HCT116 (cell line): Measurements from ENCODE around the gene GOLGA8Q. TPM values are rescaled to one million over a fixed set of nuclear protein-coding genes. Genes with fewer than 3 reads are reported as not detected.
"Not testable (repeated sequence)": the region's sequence is repeated elsewhere in the genome, so short reads cannot be mapped to it uniquely, and the experiment has no call there.

Source experiments
- ATAC-seq: fragments of 200-7000 bp; cut with Tn5 transposase; 2 replicates; pipeline ENCODE4 v1.9.1; 2020; ENCODE audit warnings: mild to moderate bottlenecking, moderate library complexity
- BruUV-seq: library from RNA; stranded (reverse); fragments of 400-500 nt; replicated peaks from 2 replicates; lab custom pipeline; 2021; lab: Mats Ljungman, UMichigan
- CTCF ChIA-PET: fragments of 300-600 bp; sonication (Branson Sonifier 250); formaldehyde crosslinking; loops from one replicate; lab custom pipeline; 2021; ENCODE audit warnings: antibody characterized with exemption; lab: Charles Lee
- POLR2A ChIA-PET: fragments of 300-600, 350-600 bp; sonication (Branson Sonifier 250); formaldehyde crosslinking; loops from one replicate; lab custom pipeline; 2021; ENCODE audit warnings: antibody characterized with exemption; lab: Charles Lee
- RAD21 ChIA-PET, 2 experiments: fragments of 300-600 bp; sonication (Branson Sonifier 250); formaldehyde crosslinking; loops; one replicate each; lab custom pipeline; 2023; ENCODE audit warnings: low total read pairs in 2 of 2; ENCODE audit not compliant: uncharacterized antibody in 2 of 2, unreplicated experiment in 2 of 2, low non-redundant PET in 1 of 2; lab: Charles Lee
- DNase-seq: peaks from one replicate; pipeline ENCODE4 v3.0.0-alpha.2; 2010; ENCODE audit warnings: low read depth, low spot score
- H2AFZ ChIP-seq: fragments of 200-600 bp; shearing (Covaris generic), sonication (generic); 2 replicates; pipeline ENCODE4 v1.6.1; 2017; ENCODE audit warnings: low read depth, mixed run types, mixed read lengths, antibody characterized with exemption, low read length; ENCODE audit not compliant: poor library complexity, severe bottlenecking
- H3K27ac ChIP-seq: 2 replicates; pipeline ENCODE4 v1.5.1; 2012; ENCODE audit warnings: low read depth, low read length
- H3K27me3 ChIP-seq: fragments of 200-600 bp; sonication (generic); 2 replicates; pipeline ENCODE4 v1.6.1; 2016; ENCODE audit warnings: mixed run types, low read length, mixed read lengths; ENCODE audit not compliant: insufficient read depth
- H3K36me3 ChIP-seq, 2 experiments: fragments of 200-500 bp in 1 of 2; fragments of 200-600 bp in 1 of 2; sonication (Bioruptor generic) in 1 of 2; sonication (generic) in 1 of 2; 2 replicates each; pipeline versions ENCODE4 v1.5.1 to v1.6.1; 2014 to 2016; ENCODE audit warnings: low read length in 2 of 2, inconsistent platforms in 1 of 2, mixed read lengths in 1 of 2, mixed run types in 1 of 2; ENCODE audit not compliant: insufficient read depth in 2 of 2, control insufficient read depth in 1 of 2
- H3K4me1 ChIP-seq, 2 experiments: fragments of 200-600 bp in 1 of 2; sonication (generic) in 1 of 2; 2 replicates each; pipeline versions ENCODE4 v1.5.1 to v1.6.1; 2012 to 2017; ENCODE audit warnings: low read length in 2 of 2, inconsistent platforms in 1 of 2, mild to moderate bottlenecking in 1 of 2, mixed read lengths in 1 of 2, mixed run types in 1 of 2, moderate library complexity in 1 of 2; ENCODE audit not compliant: insufficient read depth in 2 of 2, control insufficient read depth in 1 of 2
- H3K4me2 ChIP-seq: fragments of 200-600 bp; sonication (generic); 2 replicates; pipeline ENCODE4 v1.6.1; 2017; ENCODE audit warnings: mixed run types, low read length, mixed read lengths
- H3K4me3 ChIP-seq, 2 experiments: fragments of 200-600 bp in 1 of 2; sonication (generic) in 1 of 2; replicated peaks in 1 of 2; 2 replicates each; pipeline ENCODE4 v1.5.1; 2011 to 2016; ENCODE audit warnings: low read length in 2 of 2, control low read depth in 1 of 2, low read depth in 1 of 2, mild to moderate bottlenecking in 1 of 2, mixed read lengths in 1 of 2, mixed run types in 1 of 2
- H3K79me2 ChIP-seq: fragments of 200-600 bp; sonication (generic); 2 replicates; pipeline ENCODE4 v1.6.1; 2017; ENCODE audit warnings: mild to moderate bottlenecking, mixed run types, low read length, moderate library complexity, mixed read lengths; ENCODE audit not compliant: insufficient read depth
- H3K9ac ChIP-seq: fragments of 200-600 bp; sonication (generic); 2 replicates; pipeline ENCODE4 v1.6.1; 2016; ENCODE audit warnings: low read length, mixed read lengths
- H3K9me2 ChIP-seq: fragments of 200-600 bp; sonication (generic), shearing (Covaris generic); 2 replicates; pipeline ENCODE4 v1.6.1; 2017; ENCODE audit warnings: mixed run types, mild to moderate bottlenecking, moderate library complexity; ENCODE audit not compliant: insufficient read depth
- H3K9me3 ChIP-seq, 2 experiments: fragments of 200-500 bp in 1 of 2; fragments of 200-600 bp in 1 of 2; sonication (Bioruptor generic) in 1 of 2; sonication (generic) in 1 of 2; 2 replicates each; pipeline ENCODE4 v1.6.1; 2014 to 2017; ENCODE audit warnings: low read length in 2 of 2, mixed read lengths in 2 of 2, inconsistent platforms in 1 of 2, low read depth in 1 of 2, mild to moderate bottlenecking in 1 of 2, mixed run types in 1 of 2, moderate library complexity in 1 of 2; ENCODE audit not compliant: control insufficient read depth in 1 of 2, insufficient read depth in 1 of 2
- H4K20me1 ChIP-seq: fragments of 200-600 bp; sonication (generic), shearing (Covaris generic); 2 replicates; pipeline ENCODE4 v1.6.1; 2017; ENCODE audit warnings: mixed run types, mild to moderate bottlenecking, moderate library complexity; ENCODE audit not compliant: insufficient read depth
- intact Hi-C: fragments of 100-400 bp; cut with micrococcal nuclease; formaldehyde crosslinking; loops from 2 replicates; pipeline ENCODE4 v1.10.0; 2022
- total RNA-seq: library from RNA; stranded (reverse); gene quantifications from one replicate; pipeline ENCODE4 v1.2.1, GENCODE V29; 2021; ENCODE audit not compliant: unreplicated experiment

The GOLGA8Q gene
- total RNA-seq, 1 experiment from 2014 or later: not detected

GRCh38 chr15:30603796-30604195, 51.9 kb downstream of the GOLGA8Q start, which contains the start of gene GOLGA8H:
TSS of gene GOLGA8H (plus strand) at chr15:30604028. CDS start at chr15:30604126, 98 bp downstream.
- H3K79me2 ChIP-seq, H3K4me3 ChIP-seq, H3K27ac ChIP-seq, BruUV-seq, H3K4me1 ChIP-seq, H3K9me3 ChIP-seq, DNase-seq, H3K27me3 ChIP-seq, H3K9me2 ChIP-seq, ATAC-seq, H4K20me1 ChIP-seq, POLR2A ChIA-PET, H3K36me3 ChIP-seq, intact Hi-C loops, H2AFZ ChIP-seq, RAD21 ChIA-PET, H3K9ac ChIP-seq, CTCF ChIA-PET, H3K4me2 ChIP-seq: not testable (repeated sequence)

Other genes starting within 250 kb of the GOLGA8Q start
- gene CHRFAM7A, start 158.5 kb upstream of the GOLGA8Q start, total RNA-seq: 7.4 TPM
- gene GOLGA8R, start 137.8 kb upstream of the GOLGA8Q start, total RNA-seq: 0.57 TPM
- gene GOLGA8H, start 52.0 kb downstream of the GOLGA8Q start, total RNA-seq: 0.79 TPM